Duodenal mucosa (tissue), 2 donors: ENCODE results near the gene C10orf105.

ENCODE experiments used
- H3K27ac ChIP-seq: one replicate; pipeline ENCODE4 v1.7.0; 2013; ENCODE audit warnings: low read depth, low read length
- H3K27me3 ChIP-seq, 2 donors: one replicate each; pipeline ENCODE4 v1.7.0; 2013; ENCODE audit warnings: low read length in 2 of 2, control low read depth in 1 of 2; ENCODE audit not compliant: insufficient read depth in 2 of 2, control insufficient read depth in 1 of 2
- H3K36me3 ChIP-seq, 2 donors: one replicate each; pipeline ENCODE4 v1.7.0; 2013; ENCODE audit warnings: low read length in 2 of 2, control low read depth in 1 of 2; ENCODE audit not compliant: insufficient read depth in 2 of 2, control insufficient read depth in 1 of 2
- H3K4me1 ChIP-seq, 2 donors: one replicate each; pipeline ENCODE4 v1.7.0; 2013; ENCODE audit warnings: low read length in 2 of 2, control low read depth in 1 of 2; ENCODE audit not compliant: insufficient read depth in 2 of 2, control insufficient read depth in 1 of 2
- H3K4me3 ChIP-seq, 2 donors: one replicate each; pipeline ENCODE4 v1.7.0; 2013; ENCODE audit warnings: low read length in 2 of 2, low read depth in 1 of 2
- H3K9ac ChIP-seq, 2 donors: one replicate each; pipeline ENCODE4 v1.7.0; 2013; ENCODE audit warnings: low read length in 2 of 2, low read depth in 1 of 2
- H3K9me3 ChIP-seq, 2 donors: one replicate each; pipeline ENCODE4 v1.7.0; 2013; ENCODE audit warnings: low read length in 2 of 2, control low read depth in 1 of 2; ENCODE audit not compliant: control insufficient read depth in 1 of 2

Gene C10orf105

GRCh38 chr10:71744897-71745663, 25.5 kb upstream of the C10orf105 start:
- Histone ChIP-seq H3K9ac (no peak overlapping the region), H3K36me3 (peaks cover 1 to 6% of the 10 kb centered on the region in 2 donors), H3K4me3 (no peak overlapping the region), H3K9me3 (no peaks in the 10 kb centered on the region), H3K4me1 (peaks cover 67 to 80% of the 10 kb centered on the region in 2 donors), H3K27me3 (no peaks in the 10 kb centered on the region), H3K27ac (no peak overlapping the region)

- H3K27ac ChIP-seq, result no peak overlapping the region
- no peaks in the 10 kb centered on the region for H3K27me3 ChIP-seq
- no peaks in the 10 kb centered on the region for H3K9me3 ChIP-seq
- no peak overlapping the region for H3K4me3 ChIP-seq
- H3K36me3 ChIP-seq, result no peaks in the 10 kb centered on the region
- H3K9ac ChIP-seq, result no peak overlapping the region
- H3K4me1 ChIP-seq, result peaks cover 62 to 78% of the 10 kb centered on the region in 2 donors
Measured at GRCh38 chr10:71743866-71744265, 24.3 kb upstream of the C10orf105 start.

GRCh38 chr10:71743089-71743838, 23.7 kb upstream of the C10orf105 start:
- Histone ChIP-seq H3K36me3 (no peaks in the 10 kb centered on the region), H3K9ac (no peak overlapping the region), H3K9me3 (no peaks in the 10 kb centered on the region), H3K27ac (no peak overlapping the region), H3K4me3 (peak overlapping the region in 1 of 2 donors; percentile 2), H3K27me3 (no peaks in the 10 kb centered on the region), H3K4me1 (peaks cover 58 to 72% of the 10 kb centered on the region in 2 donors)

- H3K4me1 ChIP-seq, result peaks cover 57 to 67% of the 10 kb centered on the region in 2 donors
- no peaks in the 10 kb centered on the region for H3K27me3 ChIP-seq
Measured at GRCh38 chr10:71742301-71743088, 22.9 kb upstream of the C10orf105 start.

GRCh38 chr10:71741671-71742070, 22.1 kb upstream of the C10orf105 start:
- Histone ChIP-seq H3K4me3 (no peak overlapping the region), H3K27ac (no peak overlapping the region), H3K27me3 (no peaks in the 10 kb centered on the region), H3K36me3 (no peaks in the 10 kb centered on the region), H3K9ac (no peak overlapping the region), H3K9me3 (no peaks in the 10 kb centered on the region), H3K4me1 (peaks cover 57 to 67% of the 10 kb centered on the region in 2 donors)

More at GRCh38 chr10:71742301-71743088, 22.9 kb upstream of the C10orf105 start:
- Histone ChIP-seq H3K36me3 (no peaks in the 10 kb centered on the region), H3K4me3 (peak overlapping the region in 1 of 2 donors; percentile 2), H3K27ac (no peak overlapping the region), H3K9ac (no peak overlapping the region), H3K9me3 (no peaks in the 10 kb centered on the region)

DNA sequence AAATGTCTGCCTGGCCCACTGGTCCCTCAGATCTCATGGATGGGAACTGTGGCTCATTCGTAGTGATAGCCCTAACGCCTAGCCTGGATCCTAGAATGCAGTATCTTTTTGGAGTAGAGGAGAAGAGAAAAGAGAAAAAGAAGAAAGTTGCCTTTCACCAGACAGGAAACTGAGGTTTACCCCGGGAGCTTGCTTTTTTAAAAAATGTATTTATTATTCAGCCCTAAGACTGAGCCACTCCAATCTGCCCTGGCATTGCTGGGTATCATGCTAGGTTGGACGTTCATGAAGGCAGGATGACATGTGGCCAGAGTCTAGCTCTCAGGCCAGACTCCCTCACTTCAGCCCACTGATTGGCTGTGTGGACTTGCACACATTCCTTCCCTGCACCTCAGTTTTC, 21.5 kb upstream of the C10orf105 start:
- Histone ChIP-seq H3K9ac (no peak overlapping the region), H3K4me3 (no peak overlapping the region), H3K4me1 (peaks cover 57 to 67% of the 10 kb centered on the region in 2 donors), H3K36me3 (no peaks in the 10 kb centered on the region), H3K27me3 (no peaks in the 10 kb centered on the region), H3K27ac (no peak overlapping the region), H3K9me3 (no peaks in the 10 kb centered on the region)

GRCh38 chr10:71740069-71740653, 20.6 kb upstream of the C10orf105 start:
- no peaks in the 10 kb centered on the region for H3K36me3 ChIP-seq
- no peak overlapping the region for H3K4me3 ChIP-seq
- no peak overlapping the region for H3K9ac ChIP-seq
- H3K4me1 ChIP-seq, result peaks cover 56 to 67% of the 10 kb centered on the region in 2 donors
- H3K27me3 ChIP-seq, result no peaks in the 10 kb centered on the region
- no peak overlapping the region for H3K27ac ChIP-seq
- no peaks in the 10 kb centered on the region for H3K9me3 ChIP-seq

GRCh38 chr10:71739358-71739900, 19.9 kb upstream of the C10orf105 start:
- Histone ChIP-seq H3K9me3 (no peaks in the 10 kb centered on the region), H3K9ac (no peak overlapping the region), H3K27me3 (no peaks in the 10 kb centered on the region), H3K4me3 (no peak overlapping the region), H3K4me1 (peaks cover 53 to 69% of the 10 kb centered on the region in 2 donors), H3K27ac (no peak overlapping the region), H3K36me3 (no peaks in the 10 kb centered on the region)

DNA sequence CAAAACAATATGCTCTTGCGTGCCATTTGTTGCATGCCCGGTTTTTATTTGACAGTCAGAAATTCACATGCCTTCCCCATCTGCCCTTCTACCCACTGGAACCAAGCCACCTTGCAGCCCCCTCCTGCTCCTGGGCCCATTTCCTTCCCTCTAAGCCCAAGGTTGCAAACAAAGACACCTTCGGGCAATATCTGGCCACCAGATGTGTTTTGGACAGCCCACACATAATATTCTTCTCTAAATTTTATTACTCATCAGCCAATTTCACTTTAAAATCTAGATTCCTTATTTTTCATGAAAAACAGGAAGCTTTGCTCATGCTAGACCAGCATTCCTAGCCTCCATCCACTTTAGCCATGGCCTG, 18.2 kb upstream of the C10orf105 start:
- Histone ChIP-seq H3K36me3 (no peaks in the 10 kb centered on the region), H3K27me3 (no peaks in the 10 kb centered on the region), H3K9ac (no peak overlapping the region), H3K4me3 (no peak overlapping the region), H3K4me1 (peaks cover 53 to 66% of the 10 kb centered on the region in 2 donors), H3K9me3 (no peaks in the 10 kb centered on the region), H3K27ac (peak overlapping the region; percentile 63)
